HUES64 (cell line): ENCODE measurements around the gene NEU1.

Experiments
- H3K27ac ChIP-seq: 2 replicates; pipeline ENCODE4 v1.7.0; 2013; ENCODE audit warnings: low read depth, low read length, inconsistent platforms
- H3K27me3 ChIP-seq: 2 replicates; pipeline ENCODE4 v1.6.1; 2013; ENCODE audit warnings: mild to moderate bottlenecking, low read length; ENCODE audit not compliant: insufficient read depth
- H3K36me3 ChIP-seq: 2 replicates; pipeline ENCODE4 v1.6.1; 2013; ENCODE audit warnings: mild to moderate bottlenecking, low read length; ENCODE audit not compliant: insufficient read depth
- H3K4me1 ChIP-seq: 2 replicates; pipeline ENCODE4 v1.6.1; 2013; ENCODE audit warnings: mild to moderate bottlenecking, low read length, moderate library complexity; ENCODE audit not compliant: insufficient read depth
- H3K4me3 ChIP-seq: 2 replicates; pipeline ENCODE4 v1.5.1; 2013; ENCODE audit warnings: mild to moderate bottlenecking, low read length, moderate library complexity
- H3K9ac ChIP-seq: 2 replicates; pipeline ENCODE4 v1.6.1; 2013; ENCODE audit warnings: mild to moderate bottlenecking, low read depth, low read length
- H3K9me3 ChIP-seq: 2 replicates; pipeline ENCODE4 v1.6.1; 2013; ENCODE audit warnings: low read depth, low read length; ENCODE audit not compliant: insufficient read depth
- WGBS: fragments of 150-250, 120-280 bp; methylation state at CpG from one replicate; pipeline ENCODE4 v1.1.7; 2013; ENCODE audit warnings: missing lambda C conversion rate; 5-methylcytosine and 5-hydroxymethylcytosine counted together

NEU1 gene

DNA sequence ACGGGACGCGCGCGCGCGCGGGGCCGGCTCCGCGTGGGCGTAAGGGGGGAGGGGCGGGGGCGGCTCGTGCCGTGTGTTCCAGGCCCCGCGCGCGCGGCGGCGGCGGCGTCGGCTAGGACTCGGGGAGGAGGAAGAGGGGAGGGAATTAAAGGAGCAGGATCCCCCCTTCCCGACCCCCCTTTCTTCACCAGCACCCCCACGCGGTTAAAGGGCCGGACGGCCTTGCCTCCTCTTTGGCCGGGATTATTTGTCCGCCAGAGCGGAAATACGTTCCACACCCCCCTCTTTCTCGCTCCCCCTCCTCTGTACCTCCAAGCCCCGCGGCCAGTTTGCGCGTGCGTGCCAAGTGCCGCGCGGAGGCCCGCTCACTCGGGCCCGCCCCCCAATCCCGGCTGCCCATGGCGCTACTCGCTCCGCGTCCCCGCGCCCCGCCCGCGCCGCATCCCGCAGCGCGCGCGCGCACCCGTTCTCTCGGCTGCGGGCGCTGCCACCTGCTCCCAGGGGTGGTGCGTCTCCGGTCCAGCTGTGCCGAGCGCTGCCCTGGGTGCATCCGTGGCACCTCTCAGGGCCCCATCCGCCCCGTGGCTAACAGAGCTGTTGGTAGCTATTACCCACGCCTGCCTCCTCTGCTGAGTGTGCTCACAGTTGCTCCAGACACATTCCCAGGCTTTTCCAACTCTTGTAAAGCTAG is 39.5 kb upstream of the NEU1 start, which contains the start of gene ZBTB12:
TSS of gene ZBTB12 (minus strand) at position 134 of the 691 bp plus-strand sequence. CDS start 781 bp downstream, outside the sequence.
- under 1% methylated on average over 66 of the region's 77 CpGs for WGBS

DNA sequence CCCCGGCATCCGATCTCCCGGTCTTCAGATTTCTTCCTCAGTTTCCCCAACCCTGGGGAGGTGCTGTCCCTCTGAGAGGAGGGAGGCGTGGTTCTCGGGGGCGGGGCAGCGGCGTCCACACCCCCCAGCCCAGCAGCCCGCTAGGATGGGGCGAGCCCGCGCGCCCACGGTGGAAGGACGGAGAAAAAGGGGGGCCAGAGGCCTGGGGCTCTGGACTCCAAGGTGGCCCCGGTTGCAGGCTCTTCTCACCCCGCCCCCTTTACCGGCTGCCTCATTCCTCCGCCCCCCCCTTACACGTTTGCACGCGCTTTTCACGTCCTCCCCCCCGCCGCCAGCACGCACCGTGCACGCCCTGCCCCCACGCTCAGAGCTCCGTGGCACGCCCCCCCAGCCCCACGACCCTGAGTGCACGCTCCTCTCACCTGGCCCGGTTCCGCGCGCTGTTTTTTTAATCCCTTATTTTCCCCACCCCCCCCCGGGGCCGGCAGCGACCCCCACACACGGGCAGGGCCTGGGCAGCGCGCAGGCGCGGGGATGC is 38.9 kb upstream of the NEU1 start:
- Histone ChIP-seq H3K27me3 (no peaks in the 10 kb centered on the region), H3K36me3 (peaks cover 11% of the 10 kb centered on the region; the same call in 1 of the 2 replicates), H3K9me3 (no peaks in the 10 kb centered on the region), H3K4me1 (peaks cover 14% of the 10 kb centered on the region), H3K27ac (peak overlapping the region; percentile 82), H3K4me3 (peak overlapping the region; percentile 74), H3K9ac (peak overlapping the region; percentile 81)
- 5% methylated on average over 34 of the region's 45 CpGs for WGBS

More for the DNA sequence above, 39.5 kb upstream of the NEU1 start, which contains the start of gene ZBTB12:
- Histone ChIP-seq H3K9me3 (no peaks in the 10 kb centered on the region), H3K4me3 (peak within 1 kb of the TSS; percentile 74), H3K27ac (peak within 1 kb of the TSS; percentile 82), H3K9ac (peak within 1 kb of the TSS; percentile 81), H3K4me1 (peaks cover 13% of the 10 kb centered on the region), H3K27me3 (no peaks in the 10 kb centered on the region), H3K36me3 (peaks cover 9% of the 10 kb centered on the region; the same call in 1 of the 2 replicates)

DNA sequence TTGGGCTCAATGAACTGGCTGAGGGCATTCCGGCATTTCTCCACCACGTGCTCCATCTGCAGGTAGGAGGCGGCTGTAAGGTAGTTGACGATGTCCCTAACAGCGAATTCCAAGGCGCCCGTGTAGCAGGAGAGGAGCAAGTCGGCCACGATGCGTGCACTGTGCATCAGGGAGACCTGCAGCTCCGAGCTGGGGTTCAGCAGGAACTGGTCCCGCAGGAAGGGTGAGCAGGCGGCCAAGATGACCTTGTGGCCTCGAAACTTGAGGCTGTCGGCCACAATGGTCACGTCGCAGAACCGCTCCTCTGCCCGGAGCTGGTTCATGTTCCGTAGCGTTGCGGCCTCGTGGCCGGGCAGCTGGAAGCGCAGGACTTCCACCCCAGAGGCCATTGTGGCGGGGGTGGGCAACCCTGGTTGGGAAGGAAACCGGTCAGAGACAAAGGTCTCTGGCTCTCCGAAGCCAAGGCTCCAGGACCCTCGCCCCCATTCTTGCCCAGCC is 38.3 kb upstream of the NEU1 start:
- no peaks in the 10 kb centered on the region for H3K9me3 ChIP-seq
- 71% methylated on average over 29 of the region's 29 CpGs for WGBS
- H3K36me3 ChIP-seq, result peaks cover 16% of the 10 kb centered on the region
- peak overlapping the region; percentile 82 for H3K27ac ChIP-seq
- peak overlapping the region; percentile 81 for H3K9ac ChIP-seq
- peaks cover 12% of the 10 kb centered on the region for H3K4me1 ChIP-seq
- H3K4me3 ChIP-seq, result peak overlapping the region; percentile 74
- no peaks in the 10 kb centered on the region for H3K27me3 ChIP-seq

DNA sequence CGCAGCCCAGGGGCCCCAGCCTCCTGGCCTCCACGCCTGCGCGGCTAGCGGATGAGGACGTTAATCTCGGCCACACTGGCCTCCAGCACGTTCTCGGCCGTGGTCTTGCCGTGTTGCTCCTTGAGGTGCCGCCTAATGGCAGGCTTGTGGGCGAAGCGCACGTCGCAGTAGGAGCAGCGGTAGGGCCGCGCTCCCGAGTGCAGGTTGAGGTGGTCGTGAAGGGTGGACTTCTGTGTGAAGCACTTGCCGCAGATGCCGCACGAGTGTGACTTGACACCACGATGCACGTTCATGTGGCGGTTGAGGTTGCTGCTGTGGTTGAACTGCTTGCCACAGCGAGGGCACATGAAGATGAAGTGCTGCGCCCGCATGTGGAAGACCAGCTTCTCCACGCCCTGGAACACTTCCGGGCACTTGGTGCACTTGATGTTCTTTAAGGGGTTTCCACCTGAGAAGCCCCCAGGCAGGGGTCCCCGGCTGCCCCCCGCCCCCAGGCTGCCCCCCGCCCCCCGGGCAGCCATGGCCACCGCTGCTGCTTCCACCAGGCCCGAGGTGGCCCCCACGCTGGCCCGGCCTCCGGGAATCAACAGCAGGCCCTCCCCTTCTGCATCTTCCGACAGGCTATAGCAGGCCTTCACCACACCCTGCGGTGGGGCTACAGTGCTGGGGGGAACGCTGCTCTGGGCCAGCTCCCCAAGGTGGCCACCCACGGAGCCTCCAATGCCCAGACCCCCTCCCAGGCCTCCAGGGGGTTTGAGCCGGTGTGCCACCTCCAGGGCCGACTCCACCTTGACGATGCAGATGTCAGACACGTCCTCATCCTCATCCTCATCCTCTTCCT is 37.5 kb upstream of the NEU1 start:
- Histone ChIP-seq H3K4me3 (no peak overlapping the region), H3K27ac (no peak overlapping the region), H3K9me3 (no peaks in the 10 kb centered on the region), H3K36me3 (peaks cover 25% of the 10 kb centered on the region), H3K27me3 (no peaks in the 10 kb centered on the region), H3K9ac (no peak overlapping the region), H3K4me1 (peaks cover 9% of the 10 kb centered on the region)
- WGBS, result 94% methylated on average over 49 of the region's 49 CpGs

DNA sequence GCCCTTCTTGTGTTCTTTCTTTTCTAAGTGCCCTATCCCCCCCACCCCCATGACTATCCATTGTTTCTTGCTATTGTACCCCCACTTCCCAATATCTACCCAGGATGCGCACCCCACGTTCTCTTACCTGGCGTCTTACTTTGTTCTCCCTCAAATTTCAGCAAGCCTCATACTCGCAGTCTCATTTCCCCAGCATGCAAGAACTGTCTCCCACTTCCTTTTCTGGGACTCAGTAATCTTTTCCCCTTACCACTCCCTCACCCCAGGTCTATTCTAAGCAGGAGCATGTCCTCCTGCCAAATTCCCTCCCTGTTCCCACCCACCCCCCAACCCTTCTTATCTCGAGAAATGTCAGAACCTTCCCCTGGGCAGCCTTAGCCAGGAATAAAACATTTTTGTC is 36.6 kb upstream of the NEU1 start:
- H3K27me3 ChIP-seq, result no peaks in the 10 kb centered on the region
- H3K9me3 ChIP-seq, result no peaks in the 10 kb centered on the region
- no peak overlapping the region for H3K4me3 ChIP-seq
- no peak overlapping the region for H3K9ac ChIP-seq
- peaks cover 9% of the 10 kb centered on the region for H3K4me1 ChIP-seq
- no peak overlapping the region for H3K27ac ChIP-seq
- peaks cover 33% of the 10 kb centered on the region for H3K36me3 ChIP-seq
- 90% methylated on average over 5 of the region's 5 CpGs for WGBS

DNA sequence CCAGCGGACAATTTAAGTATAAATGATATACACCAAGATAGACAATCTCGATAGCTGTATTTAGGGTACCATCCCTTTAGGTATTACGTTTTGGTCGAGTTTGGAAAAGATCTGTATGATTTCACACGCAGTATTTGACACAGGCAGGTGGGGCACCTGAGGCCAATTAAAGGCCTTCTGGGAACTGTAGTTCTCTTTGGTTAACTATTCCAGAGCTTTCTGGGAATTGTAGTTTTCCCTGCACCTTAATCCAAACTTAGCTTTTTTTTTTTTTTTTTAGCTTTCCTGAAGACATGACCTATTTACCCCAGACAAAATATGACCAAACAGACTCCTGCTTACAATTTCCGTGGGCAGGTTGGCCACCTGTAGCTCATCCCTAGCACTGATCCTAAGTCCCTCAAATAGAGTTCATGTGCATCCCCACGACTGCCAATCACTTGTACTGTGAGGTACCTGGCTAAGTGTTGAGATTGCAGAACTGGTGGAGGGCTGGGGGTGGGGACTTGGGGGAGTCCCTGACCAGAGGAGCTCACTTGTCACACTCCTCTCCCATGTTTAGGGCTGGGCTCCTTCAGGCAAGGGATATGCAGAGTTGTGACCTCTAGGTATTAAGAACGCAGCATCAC is 35.9 kb upstream of the NEU1 start:
- Histone ChIP-seq H3K27ac (no peak overlapping the region), H3K4me1 (peaks cover 9% of the 10 kb centered on the region), H3K9me3 (no peaks in the 10 kb centered on the region), H3K36me3 (peaks cover 41% of the 10 kb centered on the region), H3K27me3 (no peaks in the 10 kb centered on the region), H3K4me3 (peak overlapping the region; percentile 90), H3K9ac (peak overlapping the region; percentile 87)
- WGBS, result 20% methylated on average over 8 of the region's 8 CpGs

DNA sequence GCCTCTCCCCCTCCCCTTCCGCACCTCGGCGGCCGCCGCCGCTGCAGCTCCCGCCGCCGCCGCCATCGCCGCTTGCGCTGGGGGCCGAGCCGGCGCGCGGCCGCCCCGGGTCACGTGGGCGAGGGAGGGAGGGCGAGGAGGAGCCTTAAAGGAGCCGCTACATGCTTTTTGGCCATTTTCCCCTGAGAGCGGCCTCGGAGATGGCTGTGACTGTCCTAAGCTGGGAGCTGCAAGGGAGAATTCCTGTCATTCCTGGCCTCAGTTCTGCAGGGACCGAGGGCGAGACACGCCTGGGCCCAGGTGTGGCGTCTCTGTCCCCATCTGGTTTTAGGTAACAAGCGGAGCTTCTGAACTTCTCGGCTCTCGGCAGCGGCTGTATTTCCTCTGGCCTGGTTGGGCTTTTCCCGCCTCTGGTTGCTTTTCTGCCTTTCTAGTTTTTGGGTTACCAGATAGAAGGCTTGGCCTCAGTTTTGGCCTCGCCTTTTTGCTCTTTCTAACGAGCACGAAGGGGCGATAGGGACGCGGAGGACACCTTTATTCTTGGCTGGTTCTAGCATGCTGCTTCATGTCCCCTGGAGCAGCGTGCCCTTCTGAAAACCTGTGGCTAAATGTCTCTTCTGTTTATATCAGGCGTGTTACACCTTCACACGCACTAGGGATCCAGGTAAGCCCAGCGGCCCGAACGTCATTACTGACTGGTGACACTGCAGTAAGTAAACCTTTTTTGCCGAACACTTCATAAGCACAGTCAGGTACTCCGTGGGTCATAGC is 35.2 kb upstream of the NEU1 start, which contains the start of gene EHMT2:
TSS of gene EHMT2 (minus strand) at position 87 of the 771 bp plus-strand sequence. CDS start at position 66, 21 bp downstream.
- peak within 1 kb of the TSS; percentile 87 for H3K9ac ChIP-seq
- under 1% methylated on average over 49 of the region's 49 CpGs for WGBS
- H3K27ac ChIP-seq, result peak within 1 kb of the TSS; percentile 70; the same call in 1 of the 2 replicates
- H3K4me3 ChIP-seq, result peak within 1 kb of the TSS; percentile 90
- H3K36me3 ChIP-seq, result peaks cover 48% of the 10 kb centered on the region
- no peaks in the 10 kb centered on the region for H3K9me3 ChIP-seq
- no peaks in the 10 kb centered on the region for H3K27me3 ChIP-seq
- peaks cover 9% of the 10 kb centered on the region for H3K4me1 ChIP-seq

DNA sequence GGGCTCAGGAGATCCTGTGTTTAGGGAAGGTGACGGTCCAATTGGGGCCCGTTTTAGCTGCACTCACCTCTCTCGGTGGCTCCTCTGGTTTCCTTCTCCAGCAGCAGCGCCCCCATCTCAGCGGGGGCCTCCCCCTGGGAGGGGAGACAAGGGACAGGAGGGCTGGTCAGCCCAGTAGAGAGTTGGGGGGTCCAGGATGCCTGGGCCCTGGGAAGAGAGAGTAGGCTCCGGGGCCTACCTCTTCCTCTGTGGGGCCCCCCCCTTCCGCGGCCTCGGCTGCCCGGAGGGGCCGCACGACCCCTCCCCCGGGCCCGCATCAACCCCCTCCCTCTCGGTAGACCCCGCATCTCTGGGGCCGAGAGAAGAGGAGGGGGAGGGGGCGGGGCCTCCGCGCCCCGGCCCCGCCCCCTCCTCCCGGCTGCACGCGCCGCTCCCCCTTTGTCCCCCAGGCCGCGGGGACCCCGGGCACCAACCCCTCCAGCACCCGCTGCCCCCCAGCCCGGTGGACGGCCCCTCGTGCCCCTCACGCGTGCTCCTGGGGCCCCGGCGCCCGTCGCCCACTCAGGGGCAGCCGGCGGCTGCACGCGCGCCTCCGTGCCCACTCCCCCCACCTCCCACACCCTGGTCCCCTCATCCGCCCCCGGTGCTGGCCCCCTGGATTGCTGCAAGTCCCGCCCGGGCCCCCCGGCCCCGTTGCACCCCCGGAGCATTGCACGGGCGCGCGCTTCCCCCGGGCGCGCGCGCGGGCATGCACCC is 34.4 kb upstream of the NEU1 start:
- peak overlapping the region; percentile 90 for H3K4me3 ChIP-seq
- peaks cover 4% of the 10 kb centered on the region; the same call in 1 of the 2 replicates for H3K4me1 ChIP-seq
- H3K27ac ChIP-seq, result peak overlapping the region; percentile 68; the same call in 1 of the 2 replicates
- H3K9me3 ChIP-seq, result no peaks in the 10 kb centered on the region
- peak overlapping the region; percentile 87 for H3K9ac ChIP-seq
- H3K36me3 ChIP-seq, result peaks cover 55% of the 10 kb centered on the region
- H3K27me3 ChIP-seq, result no peaks in the 10 kb centered on the region
- 2% methylated on average over 46 of the region's 62 CpGs for WGBS

DNA sequence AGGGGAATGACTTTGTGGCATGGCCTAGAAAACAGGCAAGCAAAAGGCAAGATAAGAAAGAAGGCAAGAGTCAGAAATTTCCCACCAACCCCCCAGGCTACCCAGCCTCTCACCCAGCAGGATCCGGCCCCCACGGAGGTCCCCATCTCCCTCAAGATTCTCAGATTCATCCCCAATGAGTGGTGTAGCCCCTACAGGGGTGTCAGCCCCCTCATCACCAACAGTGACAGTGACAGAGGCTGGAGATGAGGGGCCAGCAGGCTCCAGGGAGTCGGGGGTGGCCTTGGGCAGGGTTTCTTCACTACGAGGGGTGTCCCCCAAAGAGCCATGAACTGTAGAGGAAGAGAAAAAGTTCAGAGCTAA is 33.9 kb upstream of the NEU1 start:
- H3K9ac ChIP-seq, result peak overlapping the region; percentile 72
- H3K36me3 ChIP-seq, result peaks cover 61% of the 10 kb centered on the region
- 58% methylated on average over 4 of the region's 4 CpGs for WGBS
- peak overlapping the region; percentile 90 for H3K4me3 ChIP-seq
- no peaks in the 10 kb centered on the region for H3K9me3 ChIP-seq
- H3K27ac ChIP-seq, result no peak overlapping the region
- H3K27me3 ChIP-seq, result no peaks in the 10 kb centered on the region
- peaks cover 4% of the 10 kb centered on the region; the same call in 1 of the 2 replicates for H3K4me1 ChIP-seq
